RWPE1 (cell line): ENCODE data around the gene TWNK.

Source experiments
- CTCF ChIA-PET: fragments of 350-600 bp; sonication (Branson Sonifier 250); formaldehyde crosslinking; extraction: SDS; loops from one replicate; lab custom pipeline; 2021; lab: Yijun Ruan, JAX
- POLR2A ChIA-PET: fragments of 400-600 bp; formaldehyde crosslinking; extraction: SDS; loops from one replicate; lab custom pipeline; 2020; ENCODE audit warnings: antibody characterized with exemption; ENCODE audit not compliant: low non-redundant PET; lab: Yijun Ruan, JAX
- DNase-seq: peaks from one replicate; pipeline ENCODE4 v3.0.0; 2012; ENCODE audit warnings: low spot score
- H3K27ac ChIP-seq: fragments of 450-650 bp; 2 replicates; pipeline ENCODE4 v1.5.1; 2017
- TF ChIP-seq, protein P1 (sequence below): fragments of 450-650 bp; conservative IDR thresholded peaks from 2 replicates; pipeline ENCODE4 v1.5.1; 2017; ENCODE audit warnings: low read depth, mild to moderate bottlenecking

The TWNK gene

DNA sequence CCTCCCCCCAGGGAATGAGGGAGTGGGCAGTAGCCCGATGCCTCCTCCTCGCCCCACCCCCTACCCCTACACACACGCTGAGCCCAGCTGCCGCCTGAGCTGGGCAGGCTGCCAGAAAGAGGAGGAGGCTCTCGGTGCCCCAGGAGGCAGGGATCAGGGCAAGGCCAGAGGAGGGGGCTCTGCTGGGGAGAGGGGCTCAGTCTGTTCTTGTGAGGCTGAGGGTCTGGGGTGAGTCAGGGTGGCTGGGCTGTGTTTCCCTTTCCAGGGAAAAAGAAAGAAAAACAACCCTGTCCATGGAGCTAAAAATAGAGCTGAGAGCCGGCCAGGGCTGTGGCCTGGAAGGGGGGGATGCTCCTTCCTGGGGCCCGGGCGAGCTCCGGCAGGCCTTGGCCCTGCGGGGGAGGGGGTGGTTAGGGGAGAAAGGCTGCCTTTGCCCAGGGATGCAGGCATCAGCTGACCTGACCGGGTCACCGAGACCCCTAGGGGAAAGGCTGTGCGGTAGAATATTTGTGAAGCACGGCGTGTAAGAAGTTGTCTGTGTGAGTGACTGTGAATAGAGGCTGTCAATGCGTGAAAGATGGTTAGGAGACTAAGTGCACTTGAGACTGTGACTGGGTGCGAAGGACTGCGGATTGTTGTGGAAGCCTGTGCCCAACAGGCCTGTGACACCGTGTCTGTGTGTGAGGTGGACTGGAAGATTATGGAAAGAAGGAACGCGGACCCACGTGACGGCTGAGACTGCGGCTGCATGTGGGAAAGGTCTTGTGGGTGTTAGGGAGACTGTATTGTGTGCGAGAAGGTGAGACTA is 11.0 kb downstream of the TWNK start:
- ChIA-PET POLR2A (interaction anchor here (0.5 to 1.2 kb wide), 6 partner anchors 8 to 45 kb away, joined by 3 to 7 read pairs (median 3); no protein-coding TSS in a partner anchor), CTCF (interaction anchor here (0.6 to 3.6 kb wide), 17 partner anchors 10 to 1115 kb away, joined by 3 to 57 read pairs (median 5); partner anchors contain the start of genes PDZD7, SFXN3 and TWNK)
- TF ChIP-seq, protein P1, sequence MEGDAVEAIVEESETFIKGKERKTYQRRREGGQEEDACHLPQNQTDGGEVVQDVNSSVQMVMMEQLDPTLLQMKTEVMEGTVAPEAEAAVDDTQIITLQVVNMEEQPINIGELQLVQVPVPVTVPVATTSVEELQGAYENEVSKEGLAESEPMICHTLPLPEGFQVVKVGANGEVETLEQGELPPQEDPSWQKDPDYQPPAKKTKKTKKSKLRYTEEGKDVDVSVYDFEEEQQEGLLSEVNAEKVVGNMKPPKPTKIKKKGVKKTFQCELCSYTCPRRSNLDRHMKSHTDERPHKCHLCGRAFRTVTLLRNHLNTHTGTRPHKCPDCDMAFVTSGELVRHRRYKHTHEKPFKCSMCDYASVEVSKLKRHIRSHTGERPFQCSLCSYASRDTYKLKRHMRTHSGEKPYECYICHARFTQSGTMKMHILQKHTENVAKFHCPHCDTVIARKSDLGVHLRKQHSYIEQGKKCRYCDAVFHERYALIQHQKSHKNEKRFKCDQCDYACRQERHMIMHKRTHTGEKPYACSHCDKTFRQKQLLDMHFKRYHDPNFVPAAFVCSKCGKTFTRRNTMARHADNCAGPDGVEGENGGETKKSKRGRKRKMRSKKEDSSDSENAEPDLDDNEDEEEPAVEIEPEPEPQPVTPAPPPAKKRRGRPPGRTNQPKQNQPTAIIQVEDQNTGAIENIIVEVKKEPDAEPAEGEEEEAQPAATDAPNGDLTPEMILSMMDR = no peak
- peak overlapping the region; percentile 99 for H3K27ac ChIP-seq
- DNase-seq = peak; percentile 94

GRCh38 chr10:100998991-100999741 is 11.8 kb downstream of the TWNK start:
- peak; percentile 83 for DNase-seq
- TF ChIP-seq, protein P1 = peak; percentile 92
- ChIA-PET POLR2A (interaction anchor here (0.5 to 1.2 kb wide), 3 partner anchors 8 to 22 kb away, joined by 3 read pairs; no protein-coding TSS in a partner anchor), CTCF (interaction anchor here (0.6 to 3.6 kb wide), 13 partner anchors 8 to 142 kb away, joined by 3 to 57 read pairs (median 5); partner anchors contain the start of genes MRPL43, PDZD7, SFXN3 and TWNK)
- peak overlapping the region; percentile 99 for H3K27ac ChIP-seq

- POLR2A ChIA-PET = interaction anchor here (0.5 kb wide), 1 partner anchor 23 kb away, joined by 3 read pairs; no protein-coding TSS in a partner anchor
- H3K27ac ChIP-seq = peak within 1 kb of the TSS; percentile 99
- CTCF ChIA-PET = interaction anchor here (0.6 to 3.6 kb wide), 13 partner anchors 9 to 141 kb away, joined by 3 to 57 read pairs (median 5); partner anchors contain the start of genes MRPL43, PDZD7, SFXN3 and TWNK
- DNase-seq = no peak
- TF ChIP-seq, protein P1 = no peak
Measured at GRCh38 chr10:100999742-101000126, 12.4 kb downstream of the TWNK start, which contains the start of gene LZTS2. LZTS2 (plus strand) TSS chr10:100999808; CDS start chr10:101002539, 2,731 bp downstream.

DNA sequence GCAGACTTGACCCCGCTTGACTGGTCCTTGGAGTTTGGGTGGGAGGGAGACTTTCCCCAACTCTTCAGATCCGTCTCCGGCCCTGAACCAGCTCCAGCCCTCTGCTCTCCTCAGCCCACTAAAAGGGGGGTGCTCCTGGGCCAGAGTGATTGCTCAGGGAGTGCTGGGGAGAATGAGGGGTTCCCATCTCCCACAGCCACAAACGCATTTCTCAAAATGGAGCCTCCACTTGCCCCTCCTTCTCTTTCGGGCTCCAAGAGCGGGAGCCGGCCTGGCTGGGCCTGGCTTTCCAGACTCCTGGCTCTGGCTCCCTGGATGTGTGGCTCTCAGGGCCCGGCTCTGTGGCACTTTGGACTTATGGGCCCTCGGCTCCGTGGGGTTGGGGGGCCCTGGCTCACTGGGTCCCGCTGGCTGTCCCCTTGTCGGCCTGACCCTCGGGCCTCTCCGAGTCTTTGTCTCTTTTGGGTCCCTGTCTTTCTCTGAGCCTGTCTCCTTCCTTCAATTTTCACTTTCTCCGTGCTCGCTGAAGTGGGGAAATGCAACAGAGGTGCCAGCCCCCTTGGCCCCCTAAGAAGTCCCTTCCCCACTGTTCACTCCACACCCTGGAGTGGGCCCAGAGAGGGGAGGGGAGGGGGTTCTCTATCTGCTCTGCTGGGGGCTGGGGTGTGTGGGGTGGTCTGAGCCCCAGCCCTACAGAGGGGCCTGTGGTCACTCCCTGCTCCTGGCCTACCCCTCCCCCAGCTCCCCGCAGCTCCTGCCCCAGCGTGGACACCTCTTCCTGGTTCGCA is 13.0 kb downstream of the TWNK start:
- H3K27ac ChIP-seq = peak overlapping the region; percentile 99
- TF ChIP-seq, protein P1 = no peak
- ChIA-PET POLR2A (no interaction called here), CTCF (interaction anchor here (0.6 to 5.2 kb wide), 7 partner anchors 11 to 70 kb away, joined by 3 to 24 read pairs (median 6); partner anchors contain the start of genes MRPL43 and TWNK)
- DNase-seq = no peak

DNA sequence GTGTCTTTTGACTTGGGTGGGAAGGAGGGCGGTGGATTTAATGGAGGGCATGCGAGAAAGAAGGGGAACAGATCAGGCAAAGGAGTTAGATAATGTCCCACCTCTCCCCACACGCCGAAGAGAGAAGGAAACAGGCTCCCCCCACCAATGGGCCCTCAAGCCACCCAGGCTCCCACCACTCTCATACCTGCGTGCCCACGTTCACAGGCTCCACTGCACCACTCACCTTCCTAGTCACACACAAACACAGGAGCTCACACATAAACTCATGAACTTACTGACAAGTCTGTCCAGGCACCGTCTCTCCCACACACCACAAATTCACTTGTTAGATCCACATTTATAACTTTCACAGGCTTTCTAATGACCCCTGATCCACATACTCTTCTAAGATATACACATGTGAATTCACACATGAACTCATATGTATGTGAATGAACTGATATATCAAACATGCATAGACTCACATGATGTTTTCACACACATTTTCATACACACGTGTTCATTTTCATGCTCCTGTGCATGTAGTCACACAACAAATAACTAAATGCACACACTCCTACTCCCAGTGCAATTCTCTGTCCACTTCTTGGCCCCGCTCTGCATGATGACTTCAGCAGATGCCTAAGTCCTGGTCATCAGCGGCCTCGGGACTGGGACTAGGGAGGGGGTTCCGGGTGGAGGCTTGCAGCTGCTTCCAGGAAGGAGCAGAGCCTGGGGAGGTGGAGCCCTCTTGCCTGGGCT is 13.7 kb downstream of the TWNK start:
- peak overlapping the region; percentile 99 for H3K27ac ChIP-seq
- POLR2A ChIA-PET = interaction anchor here (0.9 kb wide), 1 partner anchor 11 kb away, joined by 3 read pairs; no protein-coding TSS in a partner anchor
- no peak for DNase-seq

More for the DNA sequence above, 13.7 kb downstream of the TWNK start:
- TF ChIP-seq, protein P1 = no peak
- CTCF ChIA-PET = interaction anchor here (0.6 to 5.2 kb wide), 2 partner anchors 11 to 13 kb away, joined by 3 to 24 read pairs; no protein-coding TSS in a partner anchor
